ENCODE data around the gene C8G.

Gene C8G

DNA sequence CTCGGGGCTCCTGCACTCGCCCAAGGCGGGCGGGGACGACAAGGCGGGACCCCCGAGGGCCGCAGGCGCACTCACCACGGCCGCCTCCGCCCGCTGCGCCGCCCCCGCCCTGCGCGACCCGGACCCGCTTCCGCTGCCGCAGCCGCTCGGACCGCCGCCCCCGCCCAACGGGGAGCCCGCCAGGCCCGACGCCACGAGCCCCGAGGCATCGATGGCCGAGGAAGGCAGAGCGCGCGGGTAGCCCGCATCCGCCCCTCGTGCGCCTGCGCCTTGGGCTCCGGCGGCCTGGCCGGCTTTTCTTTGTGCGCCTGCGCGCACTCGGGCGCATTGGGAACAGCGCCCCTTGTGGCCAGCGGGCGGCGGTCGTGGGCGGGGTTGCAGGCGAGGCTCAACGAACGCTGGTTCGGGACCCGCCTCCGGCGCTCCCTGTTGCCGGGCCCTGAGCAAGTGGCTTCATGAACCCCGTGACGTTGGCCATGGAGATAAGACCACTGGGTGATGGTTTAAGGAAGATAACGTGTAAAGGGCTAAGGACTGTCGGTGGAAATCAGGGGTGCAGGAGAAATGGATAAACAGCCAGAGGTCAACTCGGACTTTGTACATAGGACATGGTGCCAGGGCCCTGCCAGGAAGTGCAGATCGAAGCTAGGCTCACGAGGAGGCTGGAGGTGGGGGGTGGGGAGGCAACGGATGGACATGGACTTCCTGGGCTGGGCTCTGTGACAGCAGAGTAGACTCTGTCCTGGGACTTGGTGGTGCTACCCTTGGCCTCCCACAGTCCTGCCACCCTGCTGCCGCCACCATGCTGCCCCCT, at the start of gene C8G, which contains the start of gene FBXW5:
C8G (plus strand) TSS at position 725 of the 814 bp plus-strand sequence; CDS start at position 803, 78 bp downstream.
FBXW5 (minus strand) TSS at position 220 of the 814 bp plus-strand sequence. CDS start 655 bp downstream, outside the sequence.
- peak; percentile 99 for DNase-seq (ENCODE audit: low read depth)
- no peaks in the 10 kb centered on the region for H3K9me3 ChIP-seq (ENCODE audit: control insufficient read depth, low read length)
- peak within 1 kb of the TSS; percentile 97 for H3K9ac ChIP-seq (ENCODE audit: low read length)
- peak within 1 kb of the TSS; percentile 92 for H3K4me3 ChIP-seq (ENCODE audit: low read length)
- H3K36me3 ChIP-seq (ENCODE audit: control insufficient read depth, insufficient read depth, low read length, severe bottlenecking), result peaks cover 30% of the 10 kb centered on the region
- no peaks in the 10 kb centered on the region for H3K27me3 ChIP-seq (replicated peaks; ENCODE audit: control insufficient read depth, insufficient read depth, low read length)
- peaks cover 8% of the 10 kb centered on the region for H3K4me1 ChIP-seq (ENCODE audit: control insufficient read depth, insufficient read depth, low read length)

DNA sequence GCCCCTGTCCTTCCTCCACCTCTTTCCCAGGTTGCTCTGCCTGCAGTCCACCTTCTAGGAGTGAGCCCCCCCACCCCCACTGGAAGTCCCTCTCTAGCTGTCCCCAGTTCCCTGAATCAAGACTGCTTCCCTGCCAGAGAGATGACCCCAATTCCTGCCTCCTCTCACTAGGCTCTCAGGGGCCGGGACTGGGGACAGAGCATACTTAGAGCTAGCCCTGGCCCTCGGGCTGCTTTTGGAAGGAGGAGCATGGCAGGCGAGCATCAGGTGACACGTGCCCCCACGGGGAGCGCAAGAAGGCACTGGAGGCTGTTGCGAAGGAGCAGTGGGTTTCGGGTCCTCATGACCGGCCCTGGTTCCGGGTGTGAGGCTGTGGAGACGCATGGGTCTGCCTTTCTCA, 49.0 kb upstream of the C8G start:
- peaks cover 20% of the 10 kb centered on the region for H3K36me3 ChIP-seq (ENCODE audit: control insufficient read depth, insufficient read depth, low read length, severe bottlenecking)

GRCh38 chr9:136898483-136899100, 46.5 kb upstream of the C8G start:
- H3K4me3 ChIP-seq (ENCODE audit: low read length), result no peak overlapping the region
- H3K36me3 ChIP-seq (ENCODE audit: control insufficient read depth, insufficient read depth, low read length, severe bottlenecking), result peaks cover 20% of the 10 kb centered on the region
- H3K9ac ChIP-seq (ENCODE audit: low read length), result no peak overlapping the region
- no peaks in the 10 kb centered on the region for H3K9me3 ChIP-seq (ENCODE audit: control insufficient read depth, low read length)
- DNase-seq (ENCODE audit: low read depth), result no peak
- no peaks in the 10 kb centered on the region for H3K27me3 ChIP-seq (replicated peaks; ENCODE audit: control insufficient read depth, insufficient read depth, low read length)
- peaks cover 25% of the 10 kb centered on the region for H3K4me1 ChIP-seq (ENCODE audit: control insufficient read depth, insufficient read depth, low read length)

More for the DNA sequence above, 49.0 kb upstream of the C8G start:
- Histone ChIP-seq H3K4me1 (ENCODE audit: control insufficient read depth, insufficient read depth, low read length) (peaks cover 2% of the 10 kb centered on the region), H3K27me3 (replicated peaks; ENCODE audit: control insufficient read depth, insufficient read depth, low read length) (no peaks in the 10 kb centered on the region), H3K4me3 (ENCODE audit: low read length) (no peak overlapping the region), H3K9ac (ENCODE audit: low read length) (no peak overlapping the region), H3K9me3 (ENCODE audit: control insufficient read depth, low read length) (no peaks in the 10 kb centered on the region)
- no peak for DNase-seq (ENCODE audit: low read depth)

DNA sequence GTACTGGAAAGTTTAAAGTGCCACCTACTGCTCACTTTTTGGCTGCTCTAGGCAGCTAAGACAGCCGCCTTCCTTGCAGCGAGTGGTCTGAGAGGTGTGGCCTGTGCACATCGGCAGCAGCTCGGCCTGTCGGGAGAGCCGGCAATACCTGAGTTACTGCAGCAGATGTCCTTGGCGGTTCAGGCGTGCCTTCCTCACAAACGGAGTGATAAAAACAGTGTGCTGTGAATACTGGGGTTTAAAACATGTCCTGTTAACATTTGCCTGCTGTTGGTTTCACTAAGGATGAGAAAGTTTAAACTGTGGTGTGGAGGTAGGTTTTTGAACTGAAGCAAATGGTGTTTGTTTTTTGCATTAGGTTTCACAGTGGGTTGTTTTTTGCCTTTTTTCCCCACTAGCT, 45.8 kb upstream of the C8G start:
- peaks cover 25% of the 10 kb centered on the region for H3K4me1 ChIP-seq (ENCODE audit: control insufficient read depth, insufficient read depth, low read length)
- peaks cover 20% of the 10 kb centered on the region for H3K36me3 ChIP-seq (ENCODE audit: control insufficient read depth, insufficient read depth, low read length, severe bottlenecking)

DNA sequence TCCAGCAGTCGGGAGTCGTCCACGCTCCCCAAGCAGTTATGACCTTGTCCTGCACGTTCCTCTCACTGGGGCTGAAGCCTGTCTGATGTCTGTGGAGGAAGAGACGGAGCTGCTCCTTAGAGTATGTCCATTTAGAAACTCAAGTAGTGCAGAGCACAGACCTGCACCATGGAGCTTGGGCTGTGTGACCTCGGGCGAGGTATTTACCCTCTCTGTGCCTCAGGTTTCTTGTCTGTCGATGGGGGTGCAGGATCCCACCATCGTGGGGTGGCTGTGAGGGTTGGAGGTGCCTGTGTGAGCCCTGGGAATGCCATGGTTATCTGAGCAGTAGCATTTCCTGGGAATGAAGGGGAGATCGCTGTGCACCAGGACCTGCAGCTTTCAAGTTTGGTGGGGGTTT, 44.5 kb upstream of the C8G start:
- Histone ChIP-seq H3K36me3 (ENCODE audit: control insufficient read depth, insufficient read depth, low read length, severe bottlenecking) (peaks cover 20% of the 10 kb centered on the region), H3K4me1 (ENCODE audit: control insufficient read depth, insufficient read depth, low read length) (peaks cover 25% of the 10 kb centered on the region), H3K27me3 (replicated peaks; ENCODE audit: control insufficient read depth, insufficient read depth, low read length) (no peaks in the 10 kb centered on the region), H3K9me3 (ENCODE audit: control insufficient read depth, low read length) (no peaks in the 10 kb centered on the region), H3K4me3 (ENCODE audit: low read length) (no peak overlapping the region), H3K9ac (ENCODE audit: low read length) (no peak overlapping the region)
- no peak for DNase-seq (ENCODE audit: low read depth)

More for the DNA sequence above, 45.8 kb upstream of the C8G start:
- no peak for DNase-seq (ENCODE audit: low read depth)
- Histone ChIP-seq H3K27me3 (replicated peaks; ENCODE audit: control insufficient read depth, insufficient read depth, low read length) (no peaks in the 10 kb centered on the region), H3K4me3 (ENCODE audit: low read length) (no peak overlapping the region), H3K9me3 (ENCODE audit: control insufficient read depth, low read length) (no peaks in the 10 kb centered on the region), H3K9ac (ENCODE audit: low read length) (no peak overlapping the region)

DNA sequence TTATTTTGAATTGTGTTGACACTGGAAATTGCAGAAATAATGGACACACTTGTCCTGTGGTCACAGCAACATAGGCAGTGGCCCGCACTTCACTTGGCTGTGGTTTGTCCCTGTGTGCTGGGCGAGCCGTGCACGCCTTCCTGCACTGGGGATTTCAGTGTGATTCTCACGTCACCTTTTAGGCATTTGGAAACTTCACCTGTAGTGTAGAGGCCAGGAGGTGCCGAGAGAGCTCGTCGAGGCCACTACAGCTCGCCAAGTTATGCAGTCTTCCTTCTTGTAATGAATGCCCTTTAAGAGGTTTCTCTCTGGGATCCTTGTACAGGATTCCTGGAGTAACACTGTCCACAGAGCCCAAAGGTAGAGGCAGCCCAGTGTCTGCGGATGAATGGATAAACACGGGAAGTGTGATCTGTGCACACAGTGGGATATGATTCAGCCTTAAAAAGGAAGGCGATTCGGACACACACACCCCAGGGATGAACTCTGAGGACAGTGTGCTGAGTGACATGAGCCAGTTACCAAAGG, 44.0 kb upstream of the C8G start:
- no peak for DNase-seq (ENCODE audit: low read depth)
- peaks cover 25% of the 10 kb centered on the region for H3K4me1 ChIP-seq (ENCODE audit: control insufficient read depth, insufficient read depth, low read length)
- peak overlapping the region; percentile 74 for H3K9ac ChIP-seq (ENCODE audit: low read length)
- H3K4me3 ChIP-seq (ENCODE audit: low read length), result no peak overlapping the region
- no peaks in the 10 kb centered on the region for H3K9me3 ChIP-seq (ENCODE audit: control insufficient read depth, low read length)
- peaks cover 20% of the 10 kb centered on the region for H3K36me3 ChIP-seq (ENCODE audit: control insufficient read depth, insufficient read depth, low read length, severe bottlenecking)
- no peaks in the 10 kb centered on the region for H3K27me3 ChIP-seq (replicated peaks; ENCODE audit: control insufficient read depth, insufficient read depth, low read length)

DNA sequence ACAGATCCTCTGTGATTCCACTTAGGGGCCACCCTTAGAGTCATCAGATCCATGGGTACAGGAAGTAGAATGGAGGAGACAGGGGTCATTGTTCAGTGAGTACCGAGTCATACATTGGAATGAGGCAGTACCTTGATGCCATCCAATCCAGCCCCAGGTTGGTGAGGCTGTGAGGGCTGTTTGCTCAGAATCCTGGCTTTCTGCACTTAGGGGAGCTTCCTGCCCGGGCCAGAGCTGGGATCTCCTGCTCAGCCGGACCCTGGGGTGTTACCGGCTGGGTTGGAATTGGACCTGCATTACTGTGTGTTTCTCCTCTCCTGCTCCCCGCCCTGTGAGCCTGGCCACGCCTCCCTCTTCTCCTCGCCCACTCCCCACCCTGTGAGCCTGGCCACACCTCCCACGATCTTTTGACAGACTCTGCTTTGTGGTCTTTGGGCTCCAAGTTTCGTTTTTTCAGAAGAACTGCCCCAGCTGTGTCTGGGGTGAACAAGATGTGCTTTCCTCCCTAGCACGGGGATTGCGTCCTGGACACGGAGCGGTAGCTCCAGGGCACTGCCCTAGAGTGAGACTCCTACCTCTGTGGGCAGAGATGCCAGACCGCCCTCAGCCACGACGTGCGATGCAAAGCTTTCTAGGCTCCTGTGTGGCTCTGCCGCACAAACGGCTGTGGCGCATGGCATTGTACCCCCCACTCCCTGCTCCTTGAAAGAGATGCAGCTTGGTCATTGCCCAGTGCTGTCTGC, 43.4 kb upstream of the C8G start:
- peak; percentile 14 for DNase-seq (ENCODE audit: low read depth)
- Histone ChIP-seq H3K4me1 (ENCODE audit: control insufficient read depth, insufficient read depth, low read length) (peaks cover 25% of the 10 kb centered on the region), H3K27me3 (replicated peaks; ENCODE audit: control insufficient read depth, insufficient read depth, low read length) (no peaks in the 10 kb centered on the region), H3K4me3 (ENCODE audit: low read length) (peak overlapping the region; percentile 39), H3K36me3 (ENCODE audit: control insufficient read depth, insufficient read depth, low read length, severe bottlenecking) (peaks cover 20% of the 10 kb centered on the region), H3K9ac (ENCODE audit: low read length) (peak overlapping the region; percentile 74), H3K9me3 (ENCODE audit: control insufficient read depth, low read length) (no peaks in the 10 kb centered on the region)

DNA sequence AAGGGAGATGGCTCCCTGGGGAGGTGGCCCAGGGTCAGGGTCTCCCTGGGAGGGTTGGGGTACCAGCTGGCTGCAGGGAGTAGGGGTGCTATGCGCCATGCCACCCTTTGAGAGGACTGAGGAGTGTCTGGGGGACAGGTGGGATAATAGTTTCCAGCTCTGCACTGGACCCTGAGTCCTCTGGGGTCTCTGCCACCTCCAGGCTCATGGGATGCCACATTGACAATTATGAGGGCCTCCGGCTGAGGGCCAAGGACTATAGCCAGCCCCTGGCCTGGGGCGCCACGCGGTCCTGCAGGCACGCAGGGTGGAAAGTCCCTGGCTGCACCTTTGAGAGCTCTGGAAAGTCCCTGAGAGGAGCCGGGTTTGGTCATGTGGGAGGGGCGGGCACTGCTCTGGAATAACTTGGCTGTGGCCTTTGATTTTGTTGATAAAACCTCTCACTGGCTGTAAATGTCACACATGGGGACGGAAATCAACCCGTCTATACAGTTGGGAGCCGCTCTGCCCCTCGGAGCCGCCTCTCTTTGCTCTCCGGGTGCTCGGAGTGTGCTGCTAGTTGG, 42.7 kb upstream of the C8G start:
- no peaks in the 10 kb centered on the region for H3K27me3 ChIP-seq (replicated peaks; ENCODE audit: control insufficient read depth, insufficient read depth, low read length)
- peaks cover 25% of the 10 kb centered on the region for H3K4me1 ChIP-seq (ENCODE audit: control insufficient read depth, insufficient read depth, low read length)
- DNase-seq (ENCODE audit: low read depth), result peak; percentile 75
- H3K36me3 ChIP-seq (ENCODE audit: control insufficient read depth, insufficient read depth, low read length, severe bottlenecking), result peaks cover 22% of the 10 kb centered on the region
- H3K4me3 ChIP-seq (ENCODE audit: low read length), result peak overlapping the region; percentile 39
- H3K9ac ChIP-seq (ENCODE audit: low read length), result peak overlapping the region; percentile 74
- no peaks in the 10 kb centered on the region for H3K9me3 ChIP-seq (ENCODE audit: control insufficient read depth, low read length)

- H3K9ac ChIP-seq (ENCODE audit: low read length), result peak overlapping the region; percentile 74
- H3K27me3 ChIP-seq (replicated peaks; ENCODE audit: control insufficient read depth, insufficient read depth, low read length), result no peaks in the 10 kb centered on the region
- peaks cover 29% of the 10 kb centered on the region for H3K36me3 ChIP-seq (ENCODE audit: control insufficient read depth, insufficient read depth, low read length, severe bottlenecking)
- no peaks in the 10 kb centered on the region for H3K9me3 ChIP-seq (ENCODE audit: control insufficient read depth, low read length)
- H3K4me1 ChIP-seq (ENCODE audit: control insufficient read depth, insufficient read depth, low read length), result peaks cover 25% of the 10 kb centered on the region
- H3K4me3 ChIP-seq (ENCODE audit: low read length), result no peak overlapping the region
- DNase-seq (ENCODE audit: low read depth), result no peak
Observed at GRCh38 chr9:136903041-136903554, 41.9 kb upstream of the C8G start.

- Histone ChIP-seq H3K4me1 (ENCODE audit: control insufficient read depth, insufficient read depth, low read length) (peaks cover 21% of the 10 kb centered on the region), H3K9me3 (ENCODE audit: control insufficient read depth, low read length) (no peaks in the 10 kb centered on the region), H3K9ac (ENCODE audit: low read length) (no peak overlapping the region), H3K36me3 (ENCODE audit: control insufficient read depth, insufficient read depth, low read length, severe bottlenecking) (peaks cover 23% of the 10 kb centered on the region), H3K4me3 (ENCODE audit: low read length) (no peak overlapping the region), H3K27me3 (replicated peaks; ENCODE audit: control insufficient read depth, insufficient read depth, low read length) (no peaks in the 10 kb centered on the region)
- DNase-seq (ENCODE audit: low read depth), result no peak
Observed at GRCh38 chr9:136906266-136906665, 38.8 kb upstream of the C8G start.
